ENCODE data around the gene GALNTL6.
"Not testable (repeated sequence)": the region's sequence is repeated elsewhere in the genome, so short reads cannot be mapped to it uniquely, and the experiment has no call there.

GALNTL6 gene

DNA sequence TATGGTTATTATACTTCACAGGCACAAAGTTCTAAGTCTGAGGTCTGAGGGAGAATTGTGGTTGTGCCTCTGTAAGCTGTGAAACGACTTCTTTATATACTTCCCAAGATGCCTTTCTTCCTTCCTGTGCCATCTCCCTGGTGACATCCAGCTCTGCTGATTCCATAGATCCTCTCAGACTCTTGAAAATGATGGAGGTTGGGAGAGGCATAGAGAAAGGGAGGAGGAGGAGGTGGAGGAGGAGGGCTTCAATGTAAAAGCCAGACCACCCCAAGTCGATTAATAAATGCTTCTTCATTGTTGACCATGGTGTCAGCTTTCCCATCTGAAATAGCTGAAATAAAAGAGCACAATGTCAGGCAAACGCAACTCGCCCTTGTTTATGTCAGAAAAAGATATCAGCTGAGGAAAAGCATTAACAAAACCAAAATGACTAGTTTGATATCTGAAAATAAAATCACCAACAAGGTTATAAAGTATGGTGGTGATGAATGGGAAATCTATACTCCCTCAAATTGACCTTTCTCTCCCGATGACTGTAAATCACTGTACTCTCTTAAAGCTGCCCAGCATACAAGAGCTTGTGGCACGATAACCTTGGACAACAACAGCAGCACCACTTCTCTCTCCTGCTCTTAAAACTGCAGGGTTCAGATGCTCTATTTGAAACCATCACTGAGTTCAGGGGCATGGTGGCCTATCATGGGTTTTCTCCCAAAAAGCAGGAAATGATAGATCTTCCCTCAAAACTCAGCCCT lies 1125.0 kb downstream of the GALNTL6 start:
- Mint-ChIP-seq H3K36me3 (no peaks in the 10 kb centered on the region), H3K4me3 (no peak overlapping the region), H3K27me3 (peaks cover 4% of the 10 kb centered on the region), H3K4me1 (ENCODE audit: low read depth) (no peaks in the 10 kb centered on the region), H3K27ac (no peak overlapping the region), H3K9me3 (ENCODE audit: low read depth) (no peaks in the 10 kb centered on the region)

DNA sequence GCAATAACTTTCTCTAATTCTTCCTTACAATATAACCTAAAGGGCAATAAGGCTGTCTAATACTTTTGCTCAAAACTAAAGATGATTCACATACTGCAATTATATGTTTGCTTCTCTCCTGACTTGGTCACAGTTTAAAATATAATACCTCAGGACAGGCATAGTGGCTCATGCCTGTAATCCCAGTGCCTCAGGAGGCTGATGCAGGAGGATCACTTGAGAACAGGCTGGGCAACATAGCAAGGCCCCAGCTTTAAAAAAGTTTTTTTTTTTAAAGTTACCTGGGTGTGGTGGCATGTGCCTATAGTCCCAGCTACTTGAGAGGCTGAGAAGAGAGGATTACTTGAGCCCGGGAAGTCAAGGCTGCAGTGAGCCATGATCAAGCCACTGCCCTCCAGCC lies 1125.7 kb downstream of the GALNTL6 start:
- no peaks in the 10 kb centered on the region for H3K9me3 Mint-ChIP-seq (ENCODE audit: low read depth)
- H3K36me3 Mint-ChIP-seq, result no peaks in the 10 kb centered on the region
- peaks cover 4% of the 10 kb centered on the region for H3K27me3 Mint-ChIP-seq
- H3K27ac Mint-ChIP-seq, result no peak overlapping the region
- H3K4me3 Mint-ChIP-seq, result no peak overlapping the region
- H3K4me1 Mint-ChIP-seq (ENCODE audit: low read depth), result no peaks in the 10 kb centered on the region

DNA sequence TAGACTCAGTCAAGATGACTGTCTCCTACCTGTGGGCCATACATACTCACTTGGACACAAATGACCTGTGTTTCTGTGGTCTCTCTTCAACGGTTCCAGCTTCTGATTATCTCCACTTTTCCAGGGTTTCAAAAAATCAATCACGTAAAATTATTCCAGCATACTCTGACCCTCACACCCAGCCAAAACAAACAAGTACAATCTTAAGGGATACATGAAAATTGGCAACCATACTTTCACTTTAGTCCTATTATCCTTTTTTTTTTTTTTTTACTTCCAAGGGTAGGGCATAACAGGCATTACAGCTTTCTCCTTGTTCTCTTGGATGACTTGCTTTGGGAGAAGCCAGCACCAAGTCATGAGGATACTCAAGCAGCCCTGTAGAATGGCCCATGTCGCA lies 1129.6 kb downstream of the GALNTL6 start:
- Mint-ChIP-seq H3K9me3 (ENCODE audit: low read depth) (no peaks in the 10 kb centered on the region), H3K27me3 (peaks cover 4% of the 10 kb centered on the region), H3K27ac (no peak overlapping the region), H3K4me3 (no peak overlapping the region), H3K36me3 (no peaks in the 10 kb centered on the region), H3K4me1 (ENCODE audit: low read depth) (no peaks in the 10 kb centered on the region)

DNA sequence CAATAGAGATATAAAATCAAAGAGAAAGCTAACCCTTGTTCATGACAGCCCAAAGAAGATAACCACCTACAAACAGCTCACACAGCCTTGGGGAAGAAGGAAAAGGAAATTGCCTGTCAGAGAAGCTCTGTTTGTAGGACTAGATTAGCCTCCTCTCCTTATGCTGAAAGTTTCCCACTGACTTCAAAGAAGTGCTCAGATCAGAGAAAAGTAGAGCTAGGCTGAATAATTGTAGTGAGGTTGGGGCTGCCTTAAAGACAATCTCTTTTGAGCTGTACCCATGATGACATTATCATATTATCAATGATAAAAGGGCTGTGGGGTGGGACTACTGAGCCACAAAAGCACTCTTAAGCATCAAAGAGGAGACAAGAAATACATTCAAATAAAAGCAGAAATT lies 1132.4 kb downstream of the GALNTL6 start:
- H3K36me3 Mint-ChIP-seq, result no peaks in the 10 kb centered on the region
- H3K4me3 Mint-ChIP-seq, result no peak overlapping the region
- no peak overlapping the region for H3K27ac Mint-ChIP-seq
- peaks cover 3% of the 10 kb centered on the region for H3K27me3 Mint-ChIP-seq
- no peaks in the 10 kb centered on the region for H3K9me3 Mint-ChIP-seq (ENCODE audit: low read depth)
- no peaks in the 10 kb centered on the region for H3K4me1 Mint-ChIP-seq (ENCODE audit: low read depth)

DNA sequence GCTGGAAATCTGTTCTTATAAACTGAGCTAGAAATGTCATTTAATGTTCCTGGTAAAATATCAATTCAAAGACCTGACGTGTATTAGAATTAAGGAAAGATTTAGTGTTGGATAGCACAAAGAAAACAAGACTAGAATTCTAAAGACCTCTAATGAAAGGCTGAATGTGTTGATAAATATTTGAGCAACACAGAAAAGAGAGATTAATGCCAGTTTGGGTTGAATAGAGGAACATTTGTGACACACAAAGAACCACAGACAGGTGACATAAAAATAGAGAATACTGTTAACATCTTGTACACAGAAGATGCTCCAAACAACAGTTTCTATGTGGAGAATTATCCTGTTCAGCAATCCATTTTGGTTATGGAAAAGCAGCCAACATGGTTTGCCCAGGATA lies 1133.3 kb downstream of the GALNTL6 start:
- Mint-ChIP-seq H3K4me1 (ENCODE audit: low read depth) (no peaks in the 10 kb centered on the region), H3K27me3 (peaks cover under 1% of the 10 kb centered on the region), H3K4me3 (no peak overlapping the region), H3K36me3 (no peaks in the 10 kb centered on the region), H3K27ac (no peak overlapping the region), H3K9me3 (ENCODE audit: low read depth) (no peaks in the 10 kb centered on the region)

DNA sequence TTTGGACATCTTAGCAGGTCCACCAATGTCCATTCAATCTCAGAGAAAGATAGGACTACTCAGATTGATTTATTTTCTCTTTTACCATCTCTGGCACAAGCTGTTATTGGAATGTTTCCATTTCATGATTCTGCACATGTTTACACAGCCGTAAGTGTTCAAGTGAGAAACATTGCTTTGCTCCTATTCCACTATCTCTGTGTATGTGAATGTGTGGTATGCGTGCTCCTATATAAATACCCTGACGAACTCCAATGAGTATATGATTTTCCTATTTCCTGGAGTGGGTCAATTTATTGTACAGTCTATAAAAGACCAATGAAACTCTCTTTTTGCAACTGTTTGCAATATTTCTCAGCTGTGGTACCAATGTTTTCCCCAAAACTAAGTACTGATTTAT lies 1134.4 kb downstream of the GALNTL6 start:
- no peak overlapping the region for H3K27ac Mint-ChIP-seq
- H3K4me1 Mint-ChIP-seq (ENCODE audit: low read depth), result no peaks in the 10 kb centered on the region
- H3K4me3 Mint-ChIP-seq, result no peak overlapping the region
- no peaks in the 10 kb centered on the region for H3K9me3 Mint-ChIP-seq (ENCODE audit: low read depth)
- no peaks in the 10 kb centered on the region for H3K36me3 Mint-ChIP-seq
- H3K27me3 Mint-ChIP-seq, result no peaks in the 10 kb centered on the region

DNA sequence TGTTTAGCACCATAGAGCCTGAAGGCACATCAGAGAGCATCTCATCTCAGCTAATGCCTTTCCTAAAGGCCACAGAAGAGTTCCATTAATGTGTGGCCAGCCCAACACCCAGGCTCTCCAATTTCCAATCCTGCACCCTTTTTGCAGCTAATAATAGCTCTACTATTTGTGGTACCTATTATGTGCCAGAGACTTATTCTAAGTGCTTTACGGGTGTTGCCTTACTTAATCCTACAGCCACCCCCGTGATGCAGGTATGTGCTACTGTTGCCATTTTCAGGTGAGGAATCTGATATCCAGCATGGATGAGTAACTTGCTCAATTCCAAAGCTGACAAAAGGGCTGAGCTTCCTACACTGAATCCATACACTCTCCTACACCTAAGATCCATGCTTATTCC lies 1137.8 kb downstream of the GALNTL6 start:
- Mint-ChIP-seq H3K27ac (no peak overlapping the region), H3K4me3 (no peak overlapping the region), H3K27me3 (peaks cover 2% of the 10 kb centered on the region)

DNA sequence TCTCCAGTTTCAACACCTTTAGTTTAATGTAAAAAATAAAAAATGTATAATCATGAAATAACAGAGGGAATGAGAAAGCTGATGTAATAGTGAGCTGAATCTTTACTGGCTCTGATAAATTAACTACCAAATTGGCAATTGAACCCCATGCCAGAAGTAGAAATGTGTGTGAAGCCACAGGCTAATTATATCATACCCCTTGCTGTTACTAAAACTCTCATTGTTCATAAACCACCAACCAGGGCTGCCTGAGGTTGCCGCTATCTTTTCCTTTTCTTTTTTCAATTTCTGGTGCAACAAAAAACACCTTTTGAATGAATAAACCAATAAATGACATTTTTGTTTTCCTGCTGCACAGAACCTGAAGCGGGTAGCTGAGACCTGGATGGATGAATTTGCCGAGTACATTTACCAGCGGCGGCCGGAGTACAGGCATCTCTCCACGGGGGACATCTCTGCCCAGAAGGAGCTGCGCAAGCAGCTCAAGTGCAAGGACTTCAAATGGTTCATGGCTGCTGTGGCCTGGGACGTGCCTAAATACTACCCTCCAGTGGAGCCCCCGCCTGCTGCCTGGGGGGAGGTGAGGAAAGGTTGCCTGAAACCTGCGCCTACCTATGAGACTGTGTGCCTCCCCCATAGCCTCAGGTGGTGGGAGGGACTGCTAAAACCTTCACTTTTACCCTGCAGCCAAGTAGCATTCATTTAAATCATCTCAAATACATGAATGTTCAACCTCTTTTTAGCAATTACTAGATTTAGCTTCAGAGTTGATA lies 1138.7 kb downstream of the GALNTL6 start:
- Mint-ChIP-seq H3K4me1 (ENCODE audit: low read depth) (no peaks in the 10 kb centered on the region), H3K9me3 (ENCODE audit: low read depth) (no peaks in the 10 kb centered on the region), H3K27ac (no peak overlapping the region), H3K36me3 (no peaks in the 10 kb centered on the region), H3K4me3 (no peak overlapping the region), H3K27me3 (peaks cover 2% of the 10 kb centered on the region)

More for the DNA sequence above, 1137.8 kb downstream of the GALNTL6 start:
- H3K9me3 Mint-ChIP-seq (ENCODE audit: low read depth), result no peaks in the 10 kb centered on the region
- no peaks in the 10 kb centered on the region for H3K4me1 Mint-ChIP-seq (ENCODE audit: low read depth)
- H3K36me3 Mint-ChIP-seq, result no peaks in the 10 kb centered on the region

DNA sequence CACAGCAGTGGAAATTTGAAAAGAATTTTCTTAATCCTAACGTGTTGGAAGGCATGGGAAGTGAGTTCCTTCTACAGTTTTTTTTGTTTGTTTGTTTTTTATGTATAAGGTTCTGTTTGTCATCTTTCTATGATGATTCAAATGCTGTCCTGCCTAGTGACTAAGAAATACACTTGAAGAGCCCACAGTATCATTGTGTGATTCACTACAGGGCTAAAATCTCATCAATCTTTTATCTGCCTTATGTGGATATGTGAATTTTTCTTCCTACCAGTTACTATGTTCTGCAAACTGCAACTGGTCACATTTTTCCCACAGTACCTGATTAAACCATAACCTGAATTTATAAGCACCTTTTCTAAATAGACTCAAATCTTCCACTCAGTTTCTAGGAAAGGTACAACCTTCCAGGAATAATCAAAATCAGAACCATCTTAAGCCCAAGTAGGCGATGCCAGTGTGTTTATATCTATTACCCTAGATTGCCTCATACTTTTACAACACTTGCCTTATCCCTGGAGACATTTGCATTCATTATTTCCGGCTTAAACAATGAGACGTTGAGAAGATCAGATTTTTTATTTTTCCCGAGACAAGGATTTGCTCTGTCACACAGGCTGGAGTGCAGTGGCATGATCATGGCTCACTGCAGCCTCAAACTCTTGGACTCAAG lies 1140.8 kb downstream of the GALNTL6 start:
- Mint-ChIP-seq H3K27ac (no peak overlapping the region), H3K9me3 (ENCODE audit: low read depth) (no peaks in the 10 kb centered on the region), H3K36me3 (no peaks in the 10 kb centered on the region), H3K4me1 (ENCODE audit: low read depth) (no peaks in the 10 kb centered on the region), H3K27me3 (peaks cover 2% of the 10 kb centered on the region), H3K4me3 (no peak overlapping the region)

DNA sequence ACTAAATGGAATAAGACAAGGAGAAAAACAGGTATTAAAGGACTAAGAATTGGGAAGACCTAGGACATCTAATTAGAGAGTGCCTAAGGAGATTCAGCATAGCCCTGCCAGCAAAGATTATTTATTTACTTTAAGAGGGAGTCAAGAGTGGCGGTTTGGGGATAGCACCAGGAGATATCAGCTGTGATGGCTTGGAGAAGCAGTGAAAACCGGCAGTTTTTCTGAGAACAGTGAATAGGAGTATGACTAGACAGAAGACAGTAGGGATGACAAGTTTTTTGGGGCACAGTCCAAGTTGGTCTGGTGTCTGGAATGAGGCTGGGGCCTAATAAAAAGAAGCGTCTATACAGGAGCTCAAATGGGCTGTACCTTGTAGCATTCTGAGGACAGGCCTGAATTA lies 1143.1 kb downstream of the GALNTL6 start:
- H3K9me3 Mint-ChIP-seq (ENCODE audit: low read depth); H3K36me3 Mint-ChIP-seq; H3K4me3 Mint-ChIP-seq; H3K4me1 Mint-ChIP-seq (ENCODE audit: low read depth); H3K27ac Mint-ChIP-seq; H3K27me3 Mint-ChIP-seq: not testable (repeated sequence)

DNA sequence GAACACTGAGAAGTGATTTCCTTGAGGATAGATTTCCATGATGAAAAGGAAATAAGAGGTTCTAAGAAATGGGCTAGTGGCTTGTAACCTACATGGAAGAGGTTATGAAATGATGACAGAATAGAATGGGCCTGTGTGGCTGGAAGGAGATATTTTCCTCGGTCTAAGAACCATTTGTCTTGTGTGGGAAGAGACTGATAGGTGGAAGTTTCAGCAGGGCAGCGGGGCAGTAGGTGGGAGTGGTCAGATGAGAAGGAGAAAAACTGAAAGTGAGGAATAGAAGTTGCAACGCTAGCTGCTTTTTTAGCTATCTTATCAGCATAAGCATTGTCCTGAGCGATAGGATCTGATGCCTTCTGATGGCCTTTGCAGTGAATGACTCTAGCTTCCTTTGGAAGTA lies 1144.0 kb downstream of the GALNTL6 start:
- no peak overlapping the region for H3K27ac Mint-ChIP-seq
- H3K36me3 Mint-ChIP-seq, result no peaks in the 10 kb centered on the region
- H3K4me3 Mint-ChIP-seq, result no peak overlapping the region
- no peaks in the 10 kb centered on the region for H3K4me1 Mint-ChIP-seq (ENCODE audit: low read depth)
- H3K27me3 Mint-ChIP-seq, result peaks cover 10% of the 10 kb centered on the region
- H3K9me3 Mint-ChIP-seq (ENCODE audit: low read depth), result no peaks in the 10 kb centered on the region

DNA sequence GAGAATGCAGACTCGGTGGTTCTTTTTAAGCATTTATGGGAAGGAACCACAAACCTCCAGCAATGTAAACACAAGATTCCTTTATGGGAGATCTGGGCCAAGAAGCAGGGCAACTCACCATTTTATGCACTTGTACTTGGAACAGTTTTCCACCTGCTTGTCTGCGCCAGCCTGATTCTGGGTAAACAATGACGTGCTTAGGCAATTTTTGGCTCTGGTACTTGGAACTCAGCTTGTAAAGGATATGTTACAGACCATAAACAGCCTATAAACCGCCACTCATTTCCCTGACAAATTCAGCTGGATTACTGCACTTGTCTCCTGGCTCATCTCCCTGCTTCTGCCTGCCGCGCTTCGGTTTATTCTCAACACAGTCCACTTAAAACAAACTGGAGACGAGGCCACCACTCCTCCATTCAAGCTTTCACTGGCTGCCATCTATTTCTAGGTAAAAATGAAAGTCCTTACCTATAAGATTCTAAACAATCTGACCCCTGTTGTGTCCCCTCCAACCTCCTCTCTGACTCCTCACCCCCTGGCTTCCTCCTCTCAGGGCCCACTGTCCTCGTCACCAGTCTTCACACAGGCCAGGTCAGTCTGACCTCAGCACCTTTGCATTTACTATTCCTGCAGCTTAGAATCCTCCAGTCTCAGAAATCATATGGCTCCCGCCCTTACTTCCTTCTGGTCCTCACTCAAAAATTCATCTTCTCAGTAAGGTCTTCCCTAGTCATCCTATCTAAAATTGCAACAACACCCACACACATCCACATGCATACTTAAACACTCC lies 1149.6 kb downstream of the GALNTL6 start:
- H3K27ac Mint-ChIP-seq, result no peak overlapping the region
- peaks cover under 1% of the 10 kb centered on the region for H3K9me3 Mint-ChIP-seq (ENCODE audit: low read depth)
- H3K27me3 Mint-ChIP-seq, result peaks cover 9% of the 10 kb centered on the region
- H3K4me1 Mint-ChIP-seq (ENCODE audit: low read depth), result no peaks in the 10 kb centered on the region
- no peak overlapping the region for H3K4me3 Mint-ChIP-seq
- H3K36me3 Mint-ChIP-seq, result no peaks in the 10 kb centered on the region

DNA sequence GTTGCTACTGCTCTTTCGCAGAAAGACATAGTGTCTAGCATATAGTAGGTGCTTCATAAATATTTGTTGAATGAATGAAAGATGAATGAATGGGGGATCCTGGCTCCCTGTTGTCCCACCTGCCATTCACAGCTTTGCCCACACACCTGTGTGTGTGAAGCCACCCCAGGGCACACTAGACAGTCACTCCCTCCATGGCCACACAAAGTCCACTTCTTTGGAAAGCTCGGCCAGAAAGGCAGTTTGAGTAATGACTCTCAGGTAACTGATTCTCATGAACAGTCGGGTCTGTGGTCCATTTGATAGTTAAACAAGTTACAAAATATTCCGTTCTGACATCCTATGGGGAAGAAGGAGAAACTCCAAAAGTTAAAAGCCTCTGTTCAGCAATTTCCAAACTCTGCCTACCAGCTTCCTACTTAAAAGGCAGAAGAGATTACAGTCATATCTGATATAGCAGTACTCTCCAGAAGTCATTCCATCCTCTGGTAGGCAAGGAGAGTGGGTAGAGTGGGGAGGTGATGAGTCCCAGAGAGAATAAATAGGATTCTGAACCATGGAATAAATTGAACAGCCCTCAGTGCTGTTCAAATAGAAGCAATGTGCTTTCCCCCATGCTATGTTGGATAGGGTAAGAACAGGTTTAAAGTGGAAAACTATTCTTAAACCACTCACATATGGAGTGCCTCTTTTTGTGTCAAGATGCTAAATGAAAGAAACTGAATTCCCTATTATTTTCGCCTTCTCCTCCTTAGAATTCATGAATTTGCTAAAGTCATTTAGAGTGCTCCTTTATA lies 1150.5 kb downstream of the GALNTL6 start:
- Mint-ChIP-seq H3K4me1 (ENCODE audit: low read depth) (no peaks in the 10 kb centered on the region), H3K27ac (no peak overlapping the region), H3K27me3 (peaks cover 9% of the 10 kb centered on the region), H3K36me3 (no peaks in the 10 kb centered on the region), H3K9me3 (ENCODE audit: low read depth) (peaks cover 8% of the 10 kb centered on the region), H3K4me3 (no peak overlapping the region)

DNA sequence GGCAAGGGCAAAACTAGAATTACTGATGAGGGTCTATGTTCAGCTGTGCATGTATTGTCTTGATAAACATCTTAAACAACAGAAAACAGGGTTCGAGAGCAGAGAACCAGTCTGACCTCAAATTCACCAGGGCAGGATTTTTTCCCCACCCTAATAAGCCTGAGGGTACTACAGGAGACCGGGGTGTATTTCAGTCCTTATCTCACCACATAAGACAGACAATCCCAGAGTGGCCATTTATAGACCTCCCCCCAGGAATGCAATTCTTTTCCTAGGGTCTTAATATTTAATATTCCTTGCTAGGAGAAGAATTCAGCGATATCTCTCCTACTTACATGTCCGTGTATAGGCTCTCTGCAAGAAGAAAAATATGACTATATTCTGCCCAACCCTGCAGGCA lies 1157.0 kb downstream of the GALNTL6 start:
- H3K9me3 Mint-ChIP-seq (ENCODE audit: low read depth), result peaks cover 12% of the 10 kb centered on the region
- not testable (repeated sequence) for H3K4me3 Mint-ChIP-seq; H3K27ac Mint-ChIP-seq; H3K36me3 Mint-ChIP-seq; H3K27me3 Mint-ChIP-seq; H3K4me1 Mint-ChIP-seq (ENCODE audit: low read depth)
